DND-41 (cell line): ENCODE data around the gene DTNBP1.

Experiments used
- ATAC-seq: fragments of 200-7000 bp; cut with Tn5 transposase; 3 replicates; pipeline ENCODE4 v1.9.1; 2021; ENCODE audit warnings: low read depth; ENCODE audit not compliant: insufficient read depth
- DNase-seq: peaks from one replicate; pipeline ENCODE4 v3.0.0-alpha.2; 2020
- H2AFZ ChIP-seq: 2 replicates; pipeline ENCODE4 v1.6.0; 2012; ENCODE audit warnings: low read depth, low read length
- H3K27ac ChIP-seq: 2 replicates; pipeline ENCODE4 v1.5.1; 2012; ENCODE audit warnings: low read length, inconsistent platforms
- H3K27me3 ChIP-seq: fragments of 200-600 bp; sonication (generic); 2 replicates; pipeline ENCODE4 v1.6.0; 2012; ENCODE audit warnings: low read length, mild to moderate bottlenecking, inconsistent platforms; ENCODE audit not compliant: insufficient read depth, poor library complexity
- H3K36me3 ChIP-seq: 2 replicates; pipeline ENCODE4 v1.5.1; 2012; ENCODE audit warnings: low read length, inconsistent platforms; ENCODE audit not compliant: insufficient read depth
- H3K4me1 ChIP-seq: 2 replicates; pipeline ENCODE4 v1.5.1; 2012; ENCODE audit warnings: mild to moderate bottlenecking, low read length; ENCODE audit not compliant: insufficient read depth
- H3K4me2 ChIP-seq: 2 replicates; pipeline ENCODE4 v1.6.0; 2012; ENCODE audit warnings: mild to moderate bottlenecking, moderate library complexity, low read length, inconsistent platforms; ENCODE audit not compliant: insufficient read depth
- H3K4me3 ChIP-seq, 2 experiments: fragments of 200-600 bp in 1 of 2; shearing (Covaris generic) in 1 of 2; 2 replicates each; pipeline ENCODE4 v1.5.1; 2012 to 2016; ENCODE audit warnings: inconsistent platforms in 2 of 2, low read length in 2 of 2, mild to moderate bottlenecking in 2 of 2, low read depth in 1 of 2, moderate library complexity in 1 of 2
- H3K79me2 ChIP-seq: 2 replicates; pipeline ENCODE4 v1.6.0; 2012; ENCODE audit warnings: low read length, inconsistent platforms; ENCODE audit not compliant: insufficient read depth
- H3K9ac ChIP-seq: 2 replicates; pipeline ENCODE4 v1.6.0; 2012; ENCODE audit warnings: low read depth, mild to moderate bottlenecking, inconsistent platforms, low read length, moderate library complexity
- H3K9me3 ChIP-seq: 2 replicates; pipeline ENCODE4 v1.5.1; 2012; ENCODE audit warnings: low read length, moderate library complexity, mild to moderate bottlenecking, inconsistent platforms; ENCODE audit not compliant: insufficient read depth, severe bottlenecking
- H4K20me1 ChIP-seq: 2 replicates; pipeline ENCODE4 v1.6.0; 2012; ENCODE audit warnings: low read length; ENCODE audit not compliant: insufficient read depth
- CTCF ChIP-seq: IDR thresholded peaks from 2 replicates; pipeline ENCODE4 v1.5.1; 2012; ENCODE audit warnings: borderline replicate concordance, low read length, moderate library complexity, mild to moderate bottlenecking; ENCODE audit not compliant: poor library complexity, severe bottlenecking; ENCODE audit errors: extremely low read depth
- EZH2 ChIP-seq: IDR thresholded peaks from 3 replicates; pipeline ENCODE4 v1.6.1; 2012; ENCODE audit warnings: borderline replicate concordance, low read depth, mild to moderate bottlenecking, moderate library complexity, low read length, inconsistent platforms; ENCODE audit not compliant: severe bottlenecking

The DTNBP1 gene

GRCh38 chr6:15527838-15528617 lies 134.8 kb downstream of the DTNBP1 start:
- H3K4me3 ChIP-seq = no peak overlapping the region
- no peaks in the 10 kb centered on the region for H3K9me3 ChIP-seq
- H3K4me1 ChIP-seq = no peaks in the 10 kb centered on the region
- no peak for DNase-seq
- H3K27ac ChIP-seq = no peak overlapping the region
- no peak for TF ChIP-seq CTCF
- no peak for TF ChIP-seq EZH2
- H3K36me3 ChIP-seq = peaks cover 85% of the 10 kb centered on the region
- no peak overlapping the region for H3K4me2 ChIP-seq
- no peak overlapping the region for H3K9ac ChIP-seq
- H2AFZ ChIP-seq = no peak overlapping the region
- H3K27me3 ChIP-seq = no peaks in the 10 kb centered on the region
- H4K20me1 ChIP-seq = no peaks in the 10 kb centered on the region
- no peak for ATAC-seq
- H3K79me2 ChIP-seq = no peaks in the 10 kb centered on the region

GRCh38 chr6:15526212-15526701 lies 136.6 kb downstream of the DTNBP1 start:
- DNase-seq (no peak), ATAC-seq (no peak)
- TF ChIP-seq EZH2 = no peak
- TF ChIP-seq CTCF = no peak
- Histone ChIP-seq H3K27me3 (no peaks in the 10 kb centered on the region), H4K20me1 (peaks cover 4% of the 10 kb centered on the region), H3K9me3 (no peaks in the 10 kb centered on the region), H3K4me3 (no peak overlapping the region), H3K79me2 (no peaks in the 10 kb centered on the region), H3K27ac (no peak overlapping the region), H2AFZ (no peak overlapping the region), H3K4me1 (no peaks in the 10 kb centered on the region), H3K9ac (no peak overlapping the region), H3K4me2 (no peak overlapping the region), H3K36me3 (peaks cover 94% of the 10 kb centered on the region)

GRCh38 chr6:15524861-15525401 lies 137.9 kb downstream of the DTNBP1 start:
- no peaks in the 10 kb centered on the region for H3K79me2 ChIP-seq
- H3K9ac ChIP-seq = no peak overlapping the region
- no peaks in the 10 kb centered on the region for H3K27me3 ChIP-seq
- peaks cover 4% of the 10 kb centered on the region for H4K20me1 ChIP-seq
- H3K4me3 ChIP-seq = no peak overlapping the region
- H2AFZ ChIP-seq = no peak overlapping the region
- no peak for TF ChIP-seq EZH2
- TF ChIP-seq CTCF = no peak
- H3K4me1 ChIP-seq = no peaks in the 10 kb centered on the region
- H3K27ac ChIP-seq = no peak overlapping the region
- DNase-seq (no peak), ATAC-seq (no peak)
- no peak overlapping the region for H3K4me2 ChIP-seq
- no peaks in the 10 kb centered on the region for H3K9me3 ChIP-seq
- peaks cover 91% of the 10 kb centered on the region for H3K36me3 ChIP-seq
